HCT116 (cell line): Measurements from ENCODE around the gene AXL. TPM values are rescaled to one million over a fixed set of nuclear protein-coding genes. Genes with fewer than 3 reads are reported as not detected.

ENCODE experiments used
- ATAC-seq: fragments of 200-7000 bp; cut with Tn5 transposase; 2 replicates; pipeline ENCODE4 v1.9.1; 2020; ENCODE audit warnings: mild to moderate bottlenecking, moderate library complexity
- BruUV-seq: library from RNA; stranded (reverse); fragments of 400-500 nt; replicated peaks from 2 replicates; lab custom pipeline; 2021; lab: Mats Ljungman, UMichigan
- CTCF ChIA-PET: fragments of 300-600 bp; sonication (Branson Sonifier 250); formaldehyde crosslinking; loops from one replicate; lab custom pipeline; 2021; ENCODE audit warnings: antibody characterized with exemption; lab: Charles Lee
- POLR2A ChIA-PET: fragments of 300-600, 350-600 bp; sonication (Branson Sonifier 250); formaldehyde crosslinking; loops from one replicate; lab custom pipeline; 2021; ENCODE audit warnings: antibody characterized with exemption; lab: Charles Lee
- RAD21 ChIA-PET, 2 experiments: fragments of 300-600 bp; sonication (Branson Sonifier 250); formaldehyde crosslinking; loops; one replicate each; lab custom pipeline; 2023; ENCODE audit warnings: low total read pairs in 2 of 2; ENCODE audit not compliant: uncharacterized antibody in 2 of 2, unreplicated experiment in 2 of 2, low non-redundant PET in 1 of 2; lab: Charles Lee
- DNase-seq: peaks from one replicate; pipeline ENCODE4 v3.0.0-alpha.2; 2010; ENCODE audit warnings: low read depth, low spot score
- H2AFZ ChIP-seq: fragments of 200-600 bp; shearing (Covaris generic), sonication (generic); 2 replicates; pipeline ENCODE4 v1.6.1; 2017; ENCODE audit warnings: low read depth, mixed run types, mixed read lengths, antibody characterized with exemption, low read length; ENCODE audit not compliant: poor library complexity, severe bottlenecking
- H3K27ac ChIP-seq: 2 replicates; pipeline ENCODE4 v1.5.1; 2012; ENCODE audit warnings: low read depth, low read length
- H3K27me3 ChIP-seq: fragments of 200-600 bp; sonication (generic); 2 replicates; pipeline ENCODE4 v1.6.1; 2016; ENCODE audit warnings: mixed run types, low read length, mixed read lengths; ENCODE audit not compliant: insufficient read depth
- H3K36me3 ChIP-seq, 2 experiments: fragments of 200-500 bp in 1 of 2; fragments of 200-600 bp in 1 of 2; sonication (Bioruptor generic) in 1 of 2; sonication (generic) in 1 of 2; 2 replicates each; pipeline versions ENCODE4 v1.5.1 to v1.6.1; 2014 to 2016; ENCODE audit warnings: low read length in 2 of 2, inconsistent platforms in 1 of 2, mixed read lengths in 1 of 2, mixed run types in 1 of 2; ENCODE audit not compliant: insufficient read depth in 2 of 2, control insufficient read depth in 1 of 2
- H3K4me1 ChIP-seq, 2 experiments: fragments of 200-600 bp in 1 of 2; sonication (generic) in 1 of 2; 2 replicates each; pipeline versions ENCODE4 v1.5.1 to v1.6.1; 2012 to 2017; ENCODE audit warnings: low read length in 2 of 2, inconsistent platforms in 1 of 2, mild to moderate bottlenecking in 1 of 2, mixed read lengths in 1 of 2, mixed run types in 1 of 2, moderate library complexity in 1 of 2; ENCODE audit not compliant: insufficient read depth in 2 of 2, control insufficient read depth in 1 of 2
- H3K4me2 ChIP-seq: fragments of 200-600 bp; sonication (generic); 2 replicates; pipeline ENCODE4 v1.6.1; 2017; ENCODE audit warnings: mixed run types, low read length, mixed read lengths
- H3K4me3 ChIP-seq, 2 experiments: fragments of 200-600 bp in 1 of 2; sonication (generic) in 1 of 2; replicated peaks in 1 of 2; 2 replicates each; pipeline ENCODE4 v1.5.1; 2011 to 2016; ENCODE audit warnings: low read length in 2 of 2, control low read depth in 1 of 2, low read depth in 1 of 2, mild to moderate bottlenecking in 1 of 2, mixed read lengths in 1 of 2, mixed run types in 1 of 2
- H3K79me2 ChIP-seq: fragments of 200-600 bp; sonication (generic); 2 replicates; pipeline ENCODE4 v1.6.1; 2017; ENCODE audit warnings: mild to moderate bottlenecking, mixed run types, low read length, moderate library complexity, mixed read lengths; ENCODE audit not compliant: insufficient read depth
- H3K9ac ChIP-seq: fragments of 200-600 bp; sonication (generic); 2 replicates; pipeline ENCODE4 v1.6.1; 2016; ENCODE audit warnings: low read length, mixed read lengths
- H3K9me2 ChIP-seq: fragments of 200-600 bp; sonication (generic), shearing (Covaris generic); 2 replicates; pipeline ENCODE4 v1.6.1; 2017; ENCODE audit warnings: mixed run types, mild to moderate bottlenecking, moderate library complexity; ENCODE audit not compliant: insufficient read depth
- H3K9me3 ChIP-seq, 2 experiments: fragments of 200-500 bp in 1 of 2; fragments of 200-600 bp in 1 of 2; sonication (Bioruptor generic) in 1 of 2; sonication (generic) in 1 of 2; 2 replicates each; pipeline ENCODE4 v1.6.1; 2014 to 2017; ENCODE audit warnings: low read length in 2 of 2, mixed read lengths in 2 of 2, inconsistent platforms in 1 of 2, low read depth in 1 of 2, mild to moderate bottlenecking in 1 of 2, mixed run types in 1 of 2, moderate library complexity in 1 of 2; ENCODE audit not compliant: control insufficient read depth in 1 of 2, insufficient read depth in 1 of 2
- H4K20me1 ChIP-seq: fragments of 200-600 bp; sonication (generic), shearing (Covaris generic); 2 replicates; pipeline ENCODE4 v1.6.1; 2017; ENCODE audit warnings: mixed run types, mild to moderate bottlenecking, moderate library complexity; ENCODE audit not compliant: insufficient read depth
- EGR1 ChIP-seq: IDR thresholded peaks from 2 replicates; pipeline ENCODE4 v1.6.1; 2012; ENCODE audit warnings: low read depth
- ELF1 ChIP-seq: IDR thresholded peaks from 2 replicates; pipeline ENCODE4 v1.6.1; 2012; ENCODE audit warnings: low read depth, borderline replicate concordance
- EZH2 ChIP-seq: fragments of 200-600 bp; sonication (generic); IDR thresholded peaks from 2 replicates; pipeline ENCODE4 v1.6.1; 2017; ENCODE audit warnings: antibody characterized with exemption, mixed run types
- JUND ChIP-seq: IDR thresholded peaks from 2 replicates; pipeline ENCODE4 v1.6.1; 2012
- TCF7L2 ChIP-seq: IDR thresholded peaks from 2 replicates; pipeline ENCODE4 v1.7.0; 2011; ENCODE audit warnings: borderline replicate concordance, inconsistent platforms; ENCODE audit not compliant: insufficient read depth, insufficient read length; ENCODE audit errors: extremely low read depth
- ZFX ChIP-seq: fragments of 450-650 bp; IDR thresholded peaks from 2 replicates; pipeline ENCODE4 v1.6.1; 2017
- intact Hi-C: fragments of 100-400 bp; cut with micrococcal nuclease; formaldehyde crosslinking; loops from 2 replicates; pipeline ENCODE4 v1.10.0; 2022
- total RNA-seq: library from RNA; stranded (reverse); gene quantifications from one replicate; pipeline ENCODE4 v1.2.1, GENCODE V29; 2021; ENCODE audit not compliant: unreplicated experiment
- TF ChIP-seq, protein P1 (sequence below): IDR thresholded peaks from 2 replicates; pipeline ENCODE4 v1.6.1; 2012

The AXL gene
- total RNA-seq, 1 experiment from 2014 or later, result 47.4 TPM

DNA sequence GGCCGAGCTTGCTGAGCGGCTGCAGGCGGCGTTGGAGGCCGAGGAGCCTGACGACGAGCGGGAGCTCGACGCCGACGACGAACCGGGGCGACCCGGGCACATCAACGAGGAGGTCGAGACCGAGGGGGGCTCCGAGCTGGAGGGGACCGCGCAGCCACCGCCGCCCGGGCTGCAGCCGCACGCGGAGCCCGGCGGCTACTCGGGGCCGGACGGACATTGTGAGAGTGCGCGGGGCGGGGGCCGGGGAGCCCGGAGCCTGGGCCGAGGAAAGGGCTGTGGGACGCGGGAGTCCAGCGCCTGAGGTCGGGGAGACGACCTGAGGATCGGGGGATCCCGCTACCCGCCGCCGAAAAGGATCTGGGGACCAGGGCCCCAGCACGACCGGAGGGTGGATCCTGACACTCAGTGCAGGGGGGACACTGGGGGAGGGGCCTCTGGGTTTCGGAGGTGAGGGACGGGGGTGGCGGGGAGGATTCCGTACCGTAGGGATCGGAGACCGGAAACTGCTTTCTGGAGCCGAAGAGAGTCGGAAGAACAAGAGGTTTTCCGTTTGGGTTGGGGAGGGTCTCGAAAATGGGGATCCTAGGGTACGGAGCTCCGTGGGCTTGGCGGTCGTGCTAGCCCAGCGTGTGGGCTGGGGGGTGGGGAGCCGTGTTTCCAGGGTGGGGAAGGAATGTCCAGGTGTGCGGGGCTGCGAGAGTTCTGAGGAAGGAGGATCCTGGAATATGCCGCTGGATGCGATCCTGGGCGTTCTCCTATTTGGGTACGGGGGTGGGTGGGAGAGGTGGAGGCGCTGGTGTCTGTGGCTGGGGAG lies 45.8 kb downstream of the AXL start:
- H4K20me1 ChIP-seq, result no peaks in the 10 kb centered on the region
- POLR2A ChIA-PET, result interaction anchor here (1.1 to 3.1 kb wide), 6 partner anchors 39 to 175 kb away, joined by 3 to 22 read pairs (median 8); partner anchors contain the start of genes AXL, CYP2S1 and DMAC2
- H3K9me2 ChIP-seq, result no peaks in the 10 kb centered on the region
- CTCF ChIA-PET, result interaction anchor here (1.5 to 4.9 kb wide), 4 partner anchors 61 to 306 kb away, joined by 3 to 70 read pairs (median 6); no protein-coding TSS in a partner anchor
- DNase-seq, result no peak
- RAD21 ChIA-PET, result interaction anchor here in 1 of 2 experiments (2.7 kb wide), 1 partner anchor 60 kb away, joined by 22 read pairs; no protein-coding TSS in a partner anchor
- no TSS peak for BruUV-seq
- peak overlapping the region; percentile 85 for H3K4me2 ChIP-seq
- H3K79me2 ChIP-seq, result peaks cover 57% of the 10 kb centered on the region
- H3K27ac ChIP-seq, result peak overlapping the region; percentile 100
- no peaks in the 10 kb centered on the region for H3K9me3 ChIP-seq
- H3K9ac ChIP-seq, result peak overlapping the region; percentile 100
- intact Hi-C loops, result loop anchor here (5.0 kb wide), 3 partner anchors 37 to 602 kb away; no protein-coding TSS in a partner anchor
- TF ChIP-seq, protein P1, sequence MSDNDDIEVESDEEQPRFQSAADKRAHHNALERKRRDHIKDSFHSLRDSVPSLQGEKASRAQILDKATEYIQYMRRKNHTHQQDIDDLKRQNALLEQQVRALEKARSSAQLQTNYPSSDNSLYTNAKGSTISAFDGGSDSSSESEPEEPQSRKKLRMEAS, result no peak
- TF ChIP-seq EZH2 (no peak), ZFX (peak; percentile 94), JUND (no peak), TCF7L2 (no peak), ELF1 (no peak), EGR1 (no peak)
- H3K4me3 ChIP-seq, result peak overlapping the region; percentile 89 to 94
- H3K4me1 ChIP-seq, result peaks cover 3 to 21% of the 10 kb centered on the region in 2 experiments; a peak in 3 of 4 replicates
- H2AFZ ChIP-seq, result no peak overlapping the region
- peaks cover 21 to 28% of the 10 kb centered on the region in 2 experiments; a peak in 3 of 4 replicates for H3K36me3 ChIP-seq
- no peaks in the 10 kb centered on the region for H3K27me3 ChIP-seq
- ATAC-seq, result no peak
